H9 (cell line): ENCODE results near the gene DENND1A. TPM values are rescaled to one million over a fixed set of nuclear protein-coding genes. Genes with fewer than 3 reads are reported as not detected.

Experiments
- DNase-seq: peaks from one replicate; pipeline ENCODE4 v3.0.0-alpha.2; 2017
- H2AFZ ChIP-seq: one replicate; pipeline ENCODE4 v1.6.1; 2013; ENCODE audit warnings: mild to moderate bottlenecking, low read length, control low read depth, moderate library complexity
- H2AK5ac ChIP-seq: 2 replicates; pipeline ENCODE4 v1.6.1; 2013; ENCODE audit warnings: low read length, control low read depth, mixed read lengths; ENCODE audit not compliant: insufficient read length
- H2BK120ac ChIP-seq: one replicate; pipeline ENCODE4 v1.6.1; 2013; ENCODE audit warnings: low read depth, mild to moderate bottlenecking, low read length, control low read depth, inconsistent platforms; ENCODE audit not compliant: poor library complexity, severe bottlenecking
- H2BK12ac ChIP-seq: 2 replicates; pipeline ENCODE4 v1.6.1; 2013; ENCODE audit warnings: low read length, control low read depth, mixed read lengths, low read depth; ENCODE audit not compliant: insufficient read length
- H2BK15ac ChIP-seq: 2 replicates; pipeline ENCODE4 v1.6.1; 2013; ENCODE audit warnings: low read depth, low read length, control low read depth
- H2BK20ac ChIP-seq: one replicate; pipeline ENCODE4 v1.6.1; 2013; ENCODE audit warnings: low read depth, mild to moderate bottlenecking, low read length, control low read depth, inconsistent platforms; ENCODE audit not compliant: poor library complexity, severe bottlenecking
- H2BK5ac ChIP-seq: 2 replicates; pipeline ENCODE4 v1.6.1; 2013; ENCODE audit warnings: low read length, control low read depth, mixed read lengths; ENCODE audit not compliant: insufficient read length
- H3K14ac ChIP-seq: 2 replicates; pipeline ENCODE4 v1.6.1; 2013; ENCODE audit warnings: low read length, control low read depth; ENCODE audit not compliant: insufficient read depth
- H3K18ac ChIP-seq: 2 replicates; pipeline ENCODE4 v1.6.1; 2013; ENCODE audit warnings: low read depth, mild to moderate bottlenecking, mixed read lengths, low read length, control low read depth; ENCODE audit not compliant: insufficient read length
- H3K23ac ChIP-seq: 2 replicates; pipeline ENCODE4 v1.6.1; 2013; ENCODE audit warnings: low read length, control low read depth, mixed read lengths, low read depth; ENCODE audit not compliant: insufficient read length
- H3K23me2 ChIP-seq: 2 replicates; pipeline ENCODE4 v1.6.1; 2013; ENCODE audit warnings: low read depth, mild to moderate bottlenecking, mixed read lengths, low read length, control low read depth; ENCODE audit not compliant: insufficient read length, poor library complexity, severe bottlenecking
- H3K27ac ChIP-seq: 2 replicates; pipeline ENCODE4 v1.5.1; 2013; ENCODE audit warnings: low read length, control low read depth, mixed read lengths, low read depth; ENCODE audit not compliant: insufficient read length
- H3K27me3 ChIP-seq: 2 replicates; pipeline ENCODE4 v1.6.1; 2013; ENCODE audit warnings: low read length, control low read depth, inconsistent platforms; ENCODE audit not compliant: insufficient read depth
- H3K4ac ChIP-seq: 2 replicates; pipeline ENCODE4 v1.6.1; 2013; ENCODE audit warnings: low read depth, mild to moderate bottlenecking, control low read depth, inconsistent platforms, low read length, moderate library complexity
- H3K4me1 ChIP-seq: 2 replicates; pipeline ENCODE4 v1.6.1; 2013; ENCODE audit warnings: low read length, control low read depth, inconsistent platforms; ENCODE audit not compliant: insufficient read depth
- H3K4me2 ChIP-seq: 2 replicates; pipeline ENCODE4 v1.6.1; 2013; ENCODE audit warnings: low read length, control low read depth, mixed read lengths; ENCODE audit not compliant: insufficient read length, insufficient read depth
- H3K56ac ChIP-seq: 2 replicates; pipeline ENCODE4 v1.6.1; 2013; ENCODE audit warnings: low read depth, mild to moderate bottlenecking, mixed read lengths, low read length, control low read depth; ENCODE audit not compliant: insufficient read length
- H3K79me1 ChIP-seq: 2 replicates; pipeline ENCODE4 v1.6.1; 2013; ENCODE audit warnings: low read depth, mild to moderate bottlenecking, moderate library complexity, low read length, control low read depth, inconsistent platforms; ENCODE audit not compliant: insufficient read depth, poor library complexity, severe bottlenecking
- H3K79me2 ChIP-seq: 2 replicates; pipeline ENCODE4 v1.6.1; 2013; ENCODE audit warnings: low read length, control low read depth, inconsistent platforms; ENCODE audit not compliant: insufficient read depth
- H3K9ac ChIP-seq: 2 replicates; pipeline ENCODE4 v1.6.1; 2013; ENCODE audit warnings: low read length, control low read depth, mixed read lengths; ENCODE audit not compliant: insufficient read length; ENCODE audit errors: extremely low read depth
- H3K9me3 ChIP-seq: one replicate; pipeline ENCODE4 v1.6.1; 2013; ENCODE audit warnings: low read depth, low read length, inconsistent platforms; ENCODE audit not compliant: control insufficient read depth
- H3T11ph ChIP-seq: one replicate; pipeline ENCODE4 v1.6.1; 2013; ENCODE audit warnings: mild to moderate bottlenecking, low read length, control low read depth, inconsistent platforms
- H4K20me1 ChIP-seq: one replicate; pipeline ENCODE4 v1.6.1; 2013; ENCODE audit not compliant: control insufficient read depth, insufficient read length, insufficient read depth
- H4K5ac ChIP-seq: 2 replicates; pipeline ENCODE4 v1.6.1; 2013; ENCODE audit warnings: low read depth, mild to moderate bottlenecking, mixed read lengths, low read length, control low read depth; ENCODE audit not compliant: insufficient read length
- H4K8ac ChIP-seq: replicated peaks from 2 replicates; pipeline ENCODE4 v1.6.1; 2013; ENCODE audit warnings: low read length, control low read depth, mixed read lengths, low read depth; ENCODE audit not compliant: insufficient read length
- H4K91ac ChIP-seq: 2 replicates; pipeline ENCODE4 v1.6.1; 2013; ENCODE audit warnings: low read depth, mild to moderate bottlenecking, moderate library complexity, mixed read lengths, low read length, control low read depth; ENCODE audit not compliant: insufficient read length
- H3K27ac Mint-ChIP-seq, 3 experiments: 2 replicates in 2 of 3; 3 replicates in 1 of 3; pipeline ENCODE4 v1.8.0; 2020 to 2021; ENCODE audit warnings: mixed read lengths in 3 of 3, mild to moderate bottlenecking in 1 of 3, moderate library complexity in 1 of 3
- H3K27me3 Mint-ChIP-seq: 2 replicates; pipeline ENCODE4 v1.8.0; 2021; ENCODE audit warnings: low read depth, mild to moderate bottlenecking, moderate library complexity, mixed read lengths
- H3K36me3 Mint-ChIP-seq, 3 experiments: 2 replicates in 2 of 3; 3 replicates in 1 of 3; pipeline ENCODE4 v1.8.0; 2020 to 2021; ENCODE audit warnings: low read depth in 3 of 3, mixed read lengths in 3 of 3; ENCODE audit not compliant: insufficient read depth in 1 of 3
- H3K4me1 Mint-ChIP-seq, 2 experiments: 2 replicates each; pipeline ENCODE4 v1.8.0; 2020; ENCODE audit warnings: mixed read lengths in 2 of 2
- H3K4me3 Mint-ChIP-seq, 2 experiments: 2 replicates in 1 of 2; 3 replicates in 1 of 2; pipeline ENCODE4 v1.8.0; 2020 to 2021; ENCODE audit warnings: mild to moderate bottlenecking in 2 of 2, mixed read lengths in 2 of 2, moderate library complexity in 1 of 2
- H3K9me3 Mint-ChIP-seq, 2 experiments: 2 replicates in 1 of 2; 3 replicates in 1 of 2; pipeline ENCODE4 v1.8.0; 2020; ENCODE audit warnings: mild to moderate bottlenecking in 2 of 2, mixed read lengths in 2 of 2, moderate library complexity in 1 of 2
- CTCF ChIP-seq: fragments of 200-600 bp; sonication (generic); conservative IDR thresholded peaks from 3 replicates; pipeline ENCODE4 v1.8.0; 2021; ENCODE audit warnings: antibody characterized with exemption, mild to moderate bottlenecking
- WGBS: extraction: QIAGEN DNeasy Blood & Tissue Kit; methylation state at CpG from one replicate; pipeline ENCODE4 v1.1.7; 2013; ENCODE audit warnings: missing lambda C conversion rate, low lambda C conversion rate, mixed read lengths; ENCODE audit not compliant: insufficient read length; ENCODE audit errors: extremely low coverage; 5-methylcytosine and 5-hydroxymethylcytosine counted together
- total RNA-seq: library from RNA; stranded (reverse); gene quantifications from 2 replicates; pipeline ENCODE4 v1.2.1, GENCODE V29; 2021

The DENND1A gene
- total RNA-seq, 1 experiment from 2014 or later, result 20.4 TPM

- 0 out of 3 replicates have a peak, but pooled peaks have one; percentile 11 for TF ChIP-seq CTCF
- Mint-ChIP-seq H3K36me3 (peaks cover 4 to 18% (median 14%) of the 10 kb centered on the region in 3 experiments), H3K27me3 (peaks cover 2% of the 10 kb centered on the region; the same call in 1 of the 2 replicates), H3K9me3 (peaks cover 10 to 12% of the 10 kb centered on the region in 2 experiments), H3K4me3 (no peak overlapping the region; a peak in 1 of 5 replicates), H3K27ac (peak overlapping the region in 1 of 3 experiments; percentile 46; a peak in 1 of 7 replicates), H3K4me1 (peaks cover 42 to 43% of the 10 kb centered on the region in 2 experiments)
- Histone ChIP-seq H2BK12ac (no peak overlapping the region), H3K4me1 (peaks cover 17% of the 10 kb centered on the region), H3K23ac (no peak overlapping the region), H4K8ac (no peak overlapping the region), H4K20me1 (no peaks in the 10 kb centered on the region), H2BK5ac (no peak overlapping the region), H2BK120ac (no peak overlapping the region), H3K4me2 (no peak overlapping the region), H4K91ac (no peak overlapping the region), H3K27me3 (no peaks in the 10 kb centered on the region), H3K27ac (no peak overlapping the region), H3K9ac (no peak overlapping the region), H2AFZ (no peak overlapping the region), H3K79me1 (peaks cover 3% of the 10 kb centered on the region), H3K14ac (no peak overlapping the region), H2BK15ac (no peak overlapping the region), H2AK5ac (no peak overlapping the region), H3K56ac (no peak overlapping the region), H3T11ph (no peak overlapping the region), H2BK20ac (no peak overlapping the region), H4K5ac (no peak overlapping the region), H3K4ac (no peak overlapping the region), H3K9me3 (no peaks in the 10 kb centered on the region), H3K79me2 (peaks cover 5% of the 10 kb centered on the region; the same call in 1 of the 2 replicates), H3K18ac (no peak overlapping the region), H3K23me2 (peaks cover 7% of the 10 kb centered on the region)
- DNase-seq, result peak; percentile 56
- no CpG with 5 or more reads among the region's 3 CpGs for WGBS
Observed at GRCh38 chr9:123925161-123925560, 4.8 kb downstream of the DENND1A start.
